Neuronal stem cell (in vitro differentiated cells): ENCODE measurements around the gene PRUNE2.

Source experiments
- DNase-seq: peaks from one replicate; pipeline ENCODE4 v3.0.0-alpha.2; 2013; ENCODE audit warnings: low spot score
- H2AFZ ChIP-seq: one replicate; pipeline ENCODE4 v1.6.1; 2013; ENCODE audit warnings: mild to moderate bottlenecking, low read length, inconsistent platforms
- H2AK5ac ChIP-seq: 2 replicates; pipeline ENCODE4 v1.6.1; 2013; ENCODE audit warnings: low read depth, mild to moderate bottlenecking, inconsistent platforms, low read length, moderate library complexity, mixed read lengths
- H2BK120ac ChIP-seq: 2 replicates; pipeline ENCODE4 v1.6.1; 2013; ENCODE audit warnings: low read depth, mild to moderate bottlenecking, inconsistent platforms, low read length, moderate library complexity, mixed read lengths
- H2BK12ac ChIP-seq: one replicate; pipeline ENCODE4 v1.6.1; 2013; ENCODE audit warnings: low read length, inconsistent platforms
- H2BK15ac ChIP-seq: 2 replicates; pipeline ENCODE4 v1.6.1; 2013; ENCODE audit warnings: mild to moderate bottlenecking, low read length, inconsistent platforms, mixed read lengths
- H2BK5ac ChIP-seq: one replicate; pipeline ENCODE4 v1.6.1; 2013; ENCODE audit warnings: inconsistent platforms, mild to moderate bottlenecking, low read length, moderate library complexity
- H3K14ac ChIP-seq: one replicate; pipeline ENCODE4 v1.6.1; 2013; ENCODE audit warnings: low read length, inconsistent platforms
- H3K18ac ChIP-seq: 2 replicates; pipeline ENCODE4 v1.6.1; 2013; ENCODE audit warnings: low read length, inconsistent platforms
- H3K23ac ChIP-seq: 2 replicates; pipeline ENCODE4 v1.6.1; 2013; ENCODE audit warnings: low read depth, mild to moderate bottlenecking, mixed read lengths, low read length, inconsistent platforms; ENCODE audit not compliant: poor library complexity
- H3K27ac ChIP-seq: replicated peaks from 3 replicates; pipeline ENCODE4 v1.5.1; 2013; ENCODE audit warnings: low read length, inconsistent platforms
- H3K27me3 ChIP-seq, 3 experiments: 2 replicates each; pipeline ENCODE4 v1.6.1; 2013; ENCODE audit warnings: low read length in 3 of 3, mild to moderate bottlenecking in 2 of 3, inconsistent platforms in 1 of 3, low read depth in 1 of 3, mixed read lengths in 1 of 3, moderate library complexity in 1 of 3; ENCODE audit not compliant: control insufficient read depth in 3 of 3, insufficient read depth in 3 of 3
- H3K36me3 ChIP-seq, 2 donors: replicated peaks in 1 of 2; 2 replicates each; pipeline ENCODE4 v1.6.1; 2013; ENCODE audit warnings: low read length in 2 of 2; ENCODE audit not compliant: control insufficient read depth in 2 of 2, insufficient read depth in 2 of 2
- H3K4ac ChIP-seq: 2 replicates; pipeline ENCODE4 v1.6.1; 2013; ENCODE audit warnings: inconsistent platforms, mild to moderate bottlenecking, low read length, moderate library complexity
- H3K4me1 ChIP-seq, 2 donors: 1 replicate in 1 of 2; 2 replicates in 1 of 2; pipeline ENCODE4 v1.6.1; 2013; ENCODE audit warnings: low read length in 2 of 2, low read depth in 1 of 2; ENCODE audit not compliant: control insufficient read depth in 2 of 2, insufficient read depth in 1 of 2
- H3K4me2 ChIP-seq: one replicate; pipeline ENCODE4 v1.6.1; 2013; ENCODE audit warnings: mild to moderate bottlenecking, low read length, inconsistent platforms; ENCODE audit not compliant: insufficient read depth, poor library complexity, severe bottlenecking
- H3K4me3 ChIP-seq, 2 donors: 2 replicates each; pipeline ENCODE4 v1.5.1; 2013; ENCODE audit warnings: low read length in 2 of 2, mild to moderate bottlenecking in 2 of 2, inconsistent platforms in 1 of 2, moderate library complexity in 1 of 2
- H3K79me1 ChIP-seq: one replicate; pipeline ENCODE4 v1.6.1; 2013; ENCODE audit warnings: low read depth, mild to moderate bottlenecking, inconsistent platforms, low read length, moderate library complexity
- H3K9ac ChIP-seq: one replicate; pipeline ENCODE4 v1.6.1; 2013; ENCODE audit warnings: mild to moderate bottlenecking, low read depth, low read length, inconsistent platforms; ENCODE audit not compliant: poor library complexity
- H3K9me3 ChIP-seq, 2 donors: replicated peaks in 1 of 2; 2 replicates each; pipeline versions ENCODE3 to v1.6.1; 2013; ENCODE audit warnings: low read length in 2 of 2, mild to moderate bottlenecking in 2 of 2, inconsistent platforms in 1 of 2, low read depth in 1 of 2, mixed read lengths in 1 of 2, moderate library complexity in 1 of 2; ENCODE audit not compliant: control insufficient read depth in 2 of 2, insufficient read depth in 1 of 2
- H4K8ac ChIP-seq: one replicate; pipeline ENCODE4 v1.6.1; 2013; ENCODE audit warnings: low read depth, mild to moderate bottlenecking, inconsistent platforms, low read length, moderate library complexity
- H4K91ac ChIP-seq: one replicate; pipeline ENCODE4 v1.6.1; 2013; ENCODE audit warnings: low read length, low read depth, mild to moderate bottlenecking, inconsistent platforms; ENCODE audit not compliant: poor library complexity
- WGBS, 2 donors: extraction: QIAGEN DNeasy Blood & Tissue Kit; methylation state at CpG; one replicate each; pipeline ENCODE4 v1.1.7; 2013; ENCODE audit warnings: missing lambda C conversion rate in 2 of 2, mixed read lengths in 1 of 2; ENCODE audit not compliant: insufficient read length in 2 of 2, insufficient replicate concordance in 1 of 2; ENCODE audit errors: extremely low coverage in 2 of 2; 5-methylcytosine and 5-hydroxymethylcytosine counted together

Gene PRUNE2

GRCh38 chr9:76916231-76916630 is 10.3 kb upstream of the PRUNE2 start:
- peaks cover 0 to 14% of the 10 kb centered on the region in 2 donors for H3K4me1 ChIP-seq
- no peak overlapping the region for H3K23ac ChIP-seq
- no peak overlapping the region for H4K8ac ChIP-seq
- H2BK5ac ChIP-seq: no peak overlapping the region
- no peak overlapping the region for H2BK15ac ChIP-seq
- no peak overlapping the region for H3K18ac ChIP-seq
- H3K14ac ChIP-seq: no peak overlapping the region
- H3K27ac ChIP-seq: no peak overlapping the region
- no peak overlapping the region for H2AK5ac ChIP-seq
- H3K4ac ChIP-seq: no peak overlapping the region
- no peak for DNase-seq
- H2BK120ac ChIP-seq: no peak overlapping the region
- H3K9ac ChIP-seq: no peak overlapping the region
- H2AFZ ChIP-seq: no peak overlapping the region
- no peaks in the 10 kb centered on the region for H3K27me3 ChIP-seq
- no peak overlapping the region for H4K91ac ChIP-seq
- H3K9me3 ChIP-seq: no peaks in the 10 kb centered on the region
- no peak overlapping the region for H3K4me2 ChIP-seq
- no peaks in the 10 kb centered on the region for H3K36me3 ChIP-seq
- WGBS, 2 donors: no CpG with 5 or more reads among the region's 4 CpGs
- H2BK12ac ChIP-seq: no peak overlapping the region
- H3K79me1 ChIP-seq: no peaks in the 10 kb centered on the region
- no peak overlapping the region for H3K4me3 ChIP-seq

- Histone ChIP-seq H2BK5ac (no peak overlapping the region), H2AFZ (no peak overlapping the region), H4K8ac (no peak overlapping the region), H3K4me3 (no peak overlapping the region), H2BK15ac (no peak overlapping the region), H3K4ac (no peak overlapping the region), H3K9ac (no peak overlapping the region), H3K79me1 (no peaks in the 10 kb centered on the region), H3K36me3 (no peaks in the 10 kb centered on the region), H3K23ac (no peak overlapping the region), H2BK12ac (no peak overlapping the region), H3K27ac (no peak overlapping the region), H4K91ac (no peak overlapping the region), H3K14ac (no peak overlapping the region), H2BK120ac (no peak overlapping the region), H2AK5ac (no peak overlapping the region), H3K27me3 (no peaks in the 10 kb centered on the region), H3K4me1 (peaks cover 0 to 14% of the 10 kb centered on the region in 2 donors), H3K9me3 (no peaks in the 10 kb centered on the region), H3K4me2 (no peak overlapping the region), H3K18ac (no peak overlapping the region)
- DNase-seq: no peak
- no CpG with 5 or more reads among the region's 2 CpGs for WGBS, 2 donors
Measured at GRCh38 chr9:76913467-76913866, 7.6 kb upstream of the PRUNE2 start.

- no peak overlapping the region for H2BK120ac ChIP-seq
- no peak overlapping the region for H2AK5ac ChIP-seq
- H2BK15ac ChIP-seq: no peak overlapping the region
- no peak overlapping the region for H4K8ac ChIP-seq
- peaks cover 0 to 14% of the 10 kb centered on the region in 2 donors for H3K4me1 ChIP-seq
- no peak overlapping the region for H3K4me3 ChIP-seq
- H3K79me1 ChIP-seq: no peaks in the 10 kb centered on the region
- H2BK12ac ChIP-seq: no peak overlapping the region
- peak overlapping the region; percentile 81 for H2AFZ ChIP-seq
- H3K9ac ChIP-seq: no peak overlapping the region
- no peak overlapping the region for H3K23ac ChIP-seq
- DNase-seq: no peak
- H3K4me2 ChIP-seq: no peak overlapping the region
- no peak overlapping the region for H2BK5ac ChIP-seq
- no peaks in the 10 kb centered on the region for H3K9me3 ChIP-seq
- H3K14ac ChIP-seq: no peak overlapping the region
- no peak overlapping the region for H3K4ac ChIP-seq
- WGBS, 2 donors: no CpG with 5 or more reads among the region's 6 CpGs
- H3K36me3 ChIP-seq: no peaks in the 10 kb centered on the region
- no peak overlapping the region for H3K18ac ChIP-seq
- H3K27ac ChIP-seq: no peak overlapping the region
- peaks cover 0 to 5% (median 0%) of the 10 kb centered on the region in 3 experiments for H3K27me3 ChIP-seq
- no peak overlapping the region for H4K91ac ChIP-seq
Measured at GRCh38 chr9:76912636-76913275, 6.8 kb upstream of the PRUNE2 start.

- Histone ChIP-seq H3K4me3 (no peak overlapping the region), H2BK5ac (no peak overlapping the region), H3K14ac (no peak overlapping the region), H3K9ac (no peak overlapping the region), H4K91ac (no peak overlapping the region), H3K79me1 (no peaks in the 10 kb centered on the region), H2BK15ac (no peak overlapping the region), H2AFZ (peak overlapping the region; percentile 81), H4K8ac (no peak overlapping the region), H3K27ac (no peak overlapping the region), H3K18ac (no peak overlapping the region), H3K36me3 (no peaks in the 10 kb centered on the region), H2BK12ac (no peak overlapping the region), H3K27me3 (peaks cover 0 to 13% (median 4%) of the 10 kb centered on the region in 3 experiments), H2BK120ac (no peak overlapping the region), H3K23ac (no peak overlapping the region), H2AK5ac (no peak overlapping the region), H3K4me2 (no peak overlapping the region), H3K9me3 (no peaks in the 10 kb centered on the region), H3K4me1 (peaks cover 0 to 14% of the 10 kb centered on the region in 2 donors), H3K4ac (no peak overlapping the region)
- WGBS, 2 donors: no CpG with 5 or more reads among the region's 1 CpG
- DNase-seq: no peak
Measured at GRCh38 chr9:76911971-76912370, 6.1 kb upstream of the PRUNE2 start.
